Cardiac muscle cell (in vitro differentiated cells and primary cell): Measurements from ENCODE around the gene ANXA5. TPM values are rescaled to one million over a fixed set of nuclear protein-coding genes. Genes with fewer than 3 reads are reported as not detected.
A peak's percentile ranks its signal among the peaks of the same experiment; 100 is the strongest.

Experiments
- DNase-seq, 2 donors: peaks; one replicate each; pipeline versions ENCODE4 v3.0.0 to v3.0.0-alpha.2; 2010 to 2017; ENCODE audit warnings: low read depth in 1 of 2, low spot score in 1 of 2
- H3K27ac ChIP-seq: fragments of 200-600 bp; sonication (generic); 2 replicates; pipeline ENCODE4 v1.5.1; 2016
- H3K27me3 ChIP-seq: fragments of 200-600 bp; sonication (generic); 2 replicates; pipeline ENCODE4 v1.6.0; 2016; ENCODE audit warnings: control low read depth
- H3K36me3 ChIP-seq: fragments of 200-600 bp; sonication (generic); 2 replicates; pipeline ENCODE4 v1.5.1; 2016; ENCODE audit warnings: control low read depth
- H3K4me1 ChIP-seq: fragments of 200-600 bp; sonication (generic); 2 replicates; pipeline ENCODE4 v1.8.1; 2017; ENCODE audit warnings: low read depth, mild to moderate bottlenecking, mixed run types
- H3K4me3 ChIP-seq: fragments of 200-600 bp; sonication (generic); 2 replicates; pipeline ENCODE4 v1.5.1; 2016; ENCODE audit warnings: mild to moderate bottlenecking
- H3K9me3 ChIP-seq: fragments of 200-600 bp; sonication (generic); 2 replicates; pipeline ENCODE4 v1.5.1; 2017; ENCODE audit warnings: low read depth, mild to moderate bottlenecking, control low read depth
- CTCF ChIP-seq: IDR thresholded peaks from 2 replicates; pipeline ENCODE4 v1.5.1; 2012; ENCODE audit warnings: low read depth, mild to moderate bottlenecking, low read length
- polyA plus RNA-seq: library from polyadenylated mRNA; unstranded; fragments of >200 nt; fragmentation: Nextera tagmentation; extraction: Ambion mirVana; gene quantifications from 2 replicates; pipeline ENCODE4 v1.2.1, GENCODE V29; 2016
- total RNA-seq: library from RNA; depleted of rRNA; stranded (reverse); fragments of >200 nt; gene quantifications from 2 replicates; pipeline ENCODE4 v1.2.3, GENCODE V29; 2016

Gene ANXA5
- total and polyA plus RNA-seq, 2 experiments from 2014 or later, result 98.2 to 263 TPM

- no peak for DNase-seq
- no peak overlapping the region for H3K4me3 ChIP-seq
- H3K9me3 ChIP-seq, result no peaks in the 10 kb centered on the region
- peaks cover under 1% of the 10 kb centered on the region for H3K4me1 ChIP-seq
- no peak for TF ChIP-seq CTCF
- no peak overlapping the region for H3K27ac ChIP-seq
- peaks cover 28% of the 10 kb centered on the region for H3K36me3 ChIP-seq
- H3K27me3 ChIP-seq, result no peaks in the 10 kb centered on the region
Measured at GRCh38 chr4:121674191-121674590, 22.6 kb downstream of the ANXA5 start.

- Histone ChIP-seq H3K27me3 (no peaks in the 10 kb centered on the region), H3K9me3 (no peaks in the 10 kb centered on the region), H3K4me3 (no peak overlapping the region), H3K27ac (no peak overlapping the region), H3K36me3 (peaks cover 22% of the 10 kb centered on the region), H3K4me1 (peaks cover 4% of the 10 kb centered on the region)
- DNase-seq, result no peak
- TF ChIP-seq CTCF, result no peak
Measured at GRCh38 chr4:121669163-121669550, 27.6 kb downstream of the ANXA5 start.

- Histone ChIP-seq H3K4me3 (no peak overlapping the region), H3K9me3 (no peaks in the 10 kb centered on the region), H3K27ac (no peak overlapping the region), H3K27me3 (no peaks in the 10 kb centered on the region), H3K4me1 (peaks cover 4% of the 10 kb centered on the region), H3K36me3 (peaks cover 22% of the 10 kb centered on the region)
- peak in 1 of 2 donors; percentile 88 for DNase-seq
- TF ChIP-seq CTCF, result no peak
Measured at GRCh38 chr4:121668368-121669162, 28.2 kb downstream of the ANXA5 start.

- Histone ChIP-seq H3K27me3 (no peaks in the 10 kb centered on the region), H3K36me3 (peaks cover 16% of the 10 kb centered on the region)
Measured at GRCh38 chr4:121666091-121666679, 30.6 kb downstream of the ANXA5 start.

GRCh38 chr4:121665371-121665770, 31.4 kb downstream of the ANXA5 start:
- TF ChIP-seq CTCF, result no peak
- peaks cover 16% of the 10 kb centered on the region for H3K36me3 ChIP-seq
- no peak overlapping the region for H3K4me3 ChIP-seq
- peaks cover 4% of the 10 kb centered on the region for H3K4me1 ChIP-seq
- H3K27me3 ChIP-seq, result no peaks in the 10 kb centered on the region
- no peak overlapping the region for H3K27ac ChIP-seq
- no peak for DNase-seq
- H3K9me3 ChIP-seq, result no peaks in the 10 kb centered on the region

More at GRCh38 chr4:121666091-121666679, 30.6 kb downstream of the ANXA5 start:
- no peak overlapping the region for H3K4me3 ChIP-seq
- no peak overlapping the region for H3K27ac ChIP-seq
- no peak for TF ChIP-seq CTCF
- DNase-seq, result peak in 1 of 2 donors; percentile 16
- H3K9me3 ChIP-seq, result no peaks in the 10 kb centered on the region
- H3K4me1 ChIP-seq, result peaks cover 4% of the 10 kb centered on the region
